ENCODE results near the gene UQCC2. TPM values are rescaled to one million over a fixed set of nuclear protein-coding genes. Genes with fewer than 3 reads are reported as not detected.

Gene UQCC2
- total and polyA plus RNA-seq, 4 donors = 14.7 to 48.2 (median 21.8) TPM

DNA sequence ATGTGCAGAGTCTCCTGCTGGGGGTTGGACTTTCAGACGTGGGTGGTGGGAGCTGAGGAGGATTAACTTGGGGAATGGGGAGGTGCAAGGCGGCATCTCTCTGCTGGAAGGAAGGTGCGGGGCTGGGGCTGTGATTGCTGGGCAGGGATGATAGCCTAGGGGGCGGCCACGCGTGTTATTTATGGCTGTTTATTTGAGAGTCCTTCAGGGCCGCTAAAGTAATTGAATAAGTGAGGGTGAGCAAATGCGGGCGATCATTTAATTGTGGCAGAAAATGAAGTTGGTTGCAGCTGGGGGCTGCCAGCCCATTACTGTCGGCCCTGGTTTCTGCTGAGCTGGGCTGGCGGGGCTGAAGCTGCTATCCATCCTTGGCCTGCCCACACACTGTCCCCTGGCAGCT is 42.7 kb upstream of the UQCC2 start:
- Histone ChIP-seq H3K27ac (ENCODE audit: low read depth in 1 of 2, low read length in 2 of 2) (no peak overlapping the region), H3K27me3 (ENCODE audit: control insufficient read depth in 1 of 2, insufficient read depth in 2 of 2, low read length in 1 of 2) (no peaks in the 10 kb centered on the region), H3K36me3 (ENCODE audit: control insufficient read depth in 1 of 2, insufficient read depth in 2 of 2, low read length in 1 of 2) (no peaks in the 10 kb centered on the region), H3K4me1 (ENCODE audit: control insufficient read depth in 1 of 2, insufficient read depth in 2 of 2, low read length in 2 of 2) (no peaks in the 10 kb centered on the region), H3K9me3 (ENCODE audit: control insufficient read depth, low read length) (no peaks in the 10 kb centered on the region), H3K4me3 (ENCODE audit: low read length in 2 of 2) (no peak overlapping the region)
- DNase-seq (no peak), ATAC-seq (ENCODE audit: low FRiP score) (no peak)
- 81% methylated on average over 11 of the region's 11 CpGs for WGBS, 2 donors
- intact Hi-C loops (cut with DNase I) = no loop called here

DNA sequence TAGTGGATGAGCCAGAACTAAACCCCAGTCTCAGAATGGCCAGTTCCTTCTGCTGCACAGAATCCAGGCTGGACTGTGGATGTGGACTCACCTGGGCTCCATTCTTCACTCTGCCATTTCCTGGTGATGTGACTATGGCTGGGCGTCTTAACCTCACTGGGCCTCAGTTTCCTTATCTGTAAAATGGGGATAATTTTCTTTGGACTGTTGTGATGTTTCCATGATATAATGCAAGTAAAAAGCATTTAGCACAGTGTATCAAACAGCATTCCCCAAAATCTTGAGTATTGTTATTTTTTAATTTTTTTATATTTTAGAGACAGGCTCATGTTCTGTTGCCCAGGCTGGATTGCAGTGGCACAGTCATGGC is 41.1 kb upstream of the UQCC2 start:
- no peak for ATAC-seq (ENCODE audit: low FRiP score)
- intact Hi-C loops (cut with DNase I) = no loop called here
- Histone ChIP-seq H3K36me3 (ENCODE audit: control insufficient read depth in 1 of 2, insufficient read depth in 2 of 2, low read length in 1 of 2) (no peaks in the 10 kb centered on the region), H3K27ac (ENCODE audit: low read depth in 1 of 2, low read length in 2 of 2) (no peak overlapping the region), H3K9me3 (ENCODE audit: control insufficient read depth, low read length) (no peaks in the 10 kb centered on the region), H3K27me3 (ENCODE audit: control insufficient read depth in 1 of 2, insufficient read depth in 2 of 2, low read length in 1 of 2) (no peaks in the 10 kb centered on the region), H3K4me3 (ENCODE audit: low read length in 2 of 2) (no peak overlapping the region), H3K4me1 (ENCODE audit: control insufficient read depth in 1 of 2, insufficient read depth in 2 of 2, low read length in 2 of 2) (no peaks in the 10 kb centered on the region)
- no peak for DNase-seq
- WGBS, 2 donors = 93 to 97% methylated on average over 1 of the region's 1 CpG

DNA sequence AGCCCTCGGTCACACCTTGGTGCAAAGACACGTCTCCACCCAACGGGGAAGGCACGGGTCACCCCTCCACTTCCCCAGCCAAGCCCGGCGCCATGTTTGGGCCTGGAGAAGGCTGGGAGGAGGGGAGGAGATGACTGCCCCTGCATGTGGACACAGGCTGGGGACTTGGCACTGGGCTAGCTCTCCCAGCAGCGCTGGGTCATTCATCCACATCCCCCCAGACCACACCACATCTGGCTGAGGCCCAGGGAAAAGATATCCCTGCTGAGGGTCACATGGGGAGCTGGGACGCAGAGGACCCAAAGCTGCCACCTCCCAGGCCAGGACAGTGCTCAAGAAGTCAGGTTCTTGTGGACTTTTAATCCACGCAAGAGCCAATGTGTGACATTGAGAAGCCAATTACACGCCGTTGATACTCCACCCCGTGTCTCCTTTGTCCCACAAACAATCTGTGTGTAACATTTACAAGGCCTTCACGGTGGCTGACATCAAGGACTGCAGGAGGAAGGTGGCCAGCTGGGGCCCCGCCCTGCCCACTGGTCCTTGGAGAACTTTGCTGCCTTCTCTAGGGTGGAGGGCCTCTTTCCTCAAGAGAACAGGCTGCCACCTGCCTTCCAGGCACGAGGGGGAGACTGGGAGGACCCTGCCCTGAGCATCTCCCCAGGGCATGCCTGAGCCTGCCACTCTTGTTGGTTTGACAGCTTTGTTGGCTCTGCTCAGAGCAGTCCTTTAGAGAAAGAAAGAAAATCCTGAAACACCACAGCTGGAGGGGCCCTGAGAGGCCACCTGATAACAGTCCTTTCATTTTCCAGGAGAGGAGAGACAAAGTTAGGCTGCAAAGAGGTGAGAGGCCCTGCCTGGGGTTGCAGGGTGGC is 40.5 kb upstream of the UQCC2 start:
- Histone ChIP-seq H3K27me3 (ENCODE audit: control insufficient read depth in 1 of 2, insufficient read depth in 2 of 2, low read length in 1 of 2) (no peaks in the 10 kb centered on the region), H3K9me3 (ENCODE audit: control insufficient read depth, low read length) (no peaks in the 10 kb centered on the region), H3K4me3 (ENCODE audit: low read length in 2 of 2) (no peak overlapping the region), H3K36me3 (ENCODE audit: control insufficient read depth in 1 of 2, insufficient read depth in 2 of 2, low read length in 1 of 2) (no peaks in the 10 kb centered on the region), H3K4me1 (ENCODE audit: control insufficient read depth in 1 of 2, insufficient read depth in 2 of 2, low read length in 2 of 2) (no peaks in the 10 kb centered on the region), H3K27ac (ENCODE audit: low read depth in 1 of 2, low read length in 2 of 2) (no peak overlapping the region)
- intact Hi-C loops (cut with DNase I) = no loop called here
- WGBS, 2 donors = 81 to 86% methylated on average over 15 of the region's 15 CpGs
- no peak for ATAC-seq (ENCODE audit: low FRiP score)
- no peak for DNase-seq

DNA sequence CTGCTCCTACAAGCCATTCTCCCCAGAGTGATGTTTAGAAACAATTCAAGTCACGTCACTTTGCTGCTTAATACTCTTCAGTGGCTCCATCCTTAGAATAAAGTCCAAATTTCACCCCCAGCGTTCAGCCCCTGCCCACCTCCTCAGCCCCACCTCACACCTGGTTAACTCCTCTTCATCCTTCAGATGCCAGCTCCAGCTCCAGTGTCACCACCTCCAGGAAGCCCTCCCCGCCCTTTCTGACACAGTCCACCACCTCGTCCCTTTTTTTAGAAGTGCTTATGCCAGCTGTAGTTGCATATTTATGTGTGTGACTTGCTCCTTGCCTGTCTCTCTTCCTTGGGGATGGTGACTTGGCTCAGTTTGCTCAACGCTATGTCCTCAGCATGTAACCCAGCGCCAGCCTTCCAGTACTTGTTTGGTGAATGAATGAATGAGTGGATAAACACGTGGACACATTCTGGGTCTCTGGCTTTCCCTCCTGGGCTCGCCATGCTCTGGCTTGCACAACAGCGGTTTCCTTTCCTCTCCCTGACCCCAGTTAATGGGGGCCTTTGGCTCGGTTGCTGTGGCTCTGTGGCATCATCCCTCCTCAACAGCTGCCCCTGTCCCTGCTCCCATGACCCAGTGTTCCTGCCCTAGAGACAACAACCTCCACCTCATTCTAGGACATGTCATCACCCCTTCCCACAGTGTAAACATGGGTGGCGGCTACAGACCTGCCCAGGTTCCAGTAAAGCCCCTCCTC is 38.9 kb upstream of the UQCC2 start:
- H3K4me1 ChIP-seq (ENCODE audit: control insufficient read depth in 1 of 2, insufficient read depth in 2 of 2, low read length in 2 of 2) = no peaks in the 10 kb centered on the region
- no peak for DNase-seq
- no peak overlapping the region for H3K27ac ChIP-seq (ENCODE audit: low read depth in 1 of 2, low read length in 2 of 2)
- intact Hi-C loops (cut with DNase I) = no loop called here
- no peaks in the 10 kb centered on the region for H3K9me3 ChIP-seq (ENCODE audit: control insufficient read depth, low read length)
- no peak for ATAC-seq (ENCODE audit: low FRiP score)
- H3K36me3 ChIP-seq (ENCODE audit: control insufficient read depth in 1 of 2, insufficient read depth in 2 of 2, low read length in 1 of 2) = no peaks in the 10 kb centered on the region
- WGBS, 2 donors = 59 to 75% methylated on average over 11 of the region's 11 CpGs
- H3K27me3 ChIP-seq (ENCODE audit: control insufficient read depth in 1 of 2, insufficient read depth in 2 of 2, low read length in 1 of 2) = no peaks in the 10 kb centered on the region
- H3K4me3 ChIP-seq (ENCODE audit: low read length in 2 of 2) = no peak overlapping the region

DNA sequence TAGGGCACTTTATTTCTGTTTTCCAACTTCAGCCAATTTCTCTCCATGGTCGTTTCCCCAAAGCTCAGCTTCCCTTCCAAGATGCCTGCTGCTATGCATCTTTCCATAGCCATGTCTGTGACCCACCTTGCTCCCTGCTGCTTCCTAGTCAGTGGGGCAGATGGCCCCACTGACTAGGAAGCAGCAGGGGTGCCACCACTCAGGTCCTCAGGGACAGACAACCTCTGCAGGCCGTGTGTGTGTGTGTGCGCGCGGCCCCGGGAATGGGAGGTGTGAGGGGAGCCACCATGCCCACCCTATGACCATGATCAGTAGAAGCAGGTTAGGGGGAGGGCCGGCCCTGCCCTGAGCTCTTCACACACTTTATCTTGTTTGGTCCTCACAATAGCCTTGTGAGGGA is 37.9 kb upstream of the UQCC2 start:
- intact Hi-C loops (cut with DNase I) = no loop called here
- Histone ChIP-seq H3K4me1 (ENCODE audit: control insufficient read depth in 1 of 2, insufficient read depth in 2 of 2, low read length in 2 of 2) (no peaks in the 10 kb centered on the region), H3K27ac (ENCODE audit: low read depth in 1 of 2, low read length in 2 of 2) (no peak overlapping the region), H3K4me3 (ENCODE audit: low read length in 2 of 2) (no peak overlapping the region), H3K36me3 (ENCODE audit: control insufficient read depth in 1 of 2, insufficient read depth in 2 of 2, low read length in 1 of 2) (no peaks in the 10 kb centered on the region), H3K27me3 (ENCODE audit: control insufficient read depth in 1 of 2, insufficient read depth in 2 of 2, low read length in 1 of 2) (no peaks in the 10 kb centered on the region), H3K9me3 (ENCODE audit: control insufficient read depth, low read length) (no peaks in the 10 kb centered on the region)
- 86 to 91% methylated on average over 7 of the region's 7 CpGs for WGBS, 2 donors
- ATAC-seq (ENCODE audit: low FRiP score) = no peak
- no peak for DNase-seq

DNA sequence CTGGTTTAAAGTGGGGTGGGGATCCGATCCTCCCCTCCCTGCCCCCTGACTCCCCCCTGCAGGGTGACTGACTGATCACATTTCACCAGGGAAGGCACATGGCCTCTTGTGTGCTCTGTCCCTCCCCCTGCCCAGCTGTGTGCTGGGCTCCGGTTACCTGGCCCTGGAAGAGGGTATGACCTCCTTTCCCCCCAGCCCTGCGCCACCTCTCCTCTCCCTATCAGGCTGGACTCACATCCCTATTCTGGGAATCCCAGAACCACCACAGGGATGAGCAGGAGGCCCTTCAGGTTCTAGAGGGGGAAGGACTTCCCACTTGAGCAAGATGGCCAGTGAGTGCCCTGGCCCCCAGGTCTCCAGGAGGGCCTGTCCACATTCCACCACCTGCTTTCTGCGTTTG is 37.3 kb upstream of the UQCC2 start:
- ATAC-seq (ENCODE audit: low FRiP score) (no peak), DNase-seq (no peak)
- intact Hi-C loops (cut with DNase I) = no loop called here
- Histone ChIP-seq H3K9me3 (ENCODE audit: control insufficient read depth, low read length) (no peaks in the 10 kb centered on the region), H3K4me3 (ENCODE audit: low read length in 2 of 2) (no peak overlapping the region), H3K4me1 (ENCODE audit: control insufficient read depth in 1 of 2, insufficient read depth in 2 of 2, low read length in 2 of 2) (no peaks in the 10 kb centered on the region), H3K27me3 (ENCODE audit: control insufficient read depth in 1 of 2, insufficient read depth in 2 of 2, low read length in 1 of 2) (no peaks in the 10 kb centered on the region), H3K27ac (ENCODE audit: low read depth in 1 of 2, low read length in 2 of 2) (no peak overlapping the region), H3K36me3 (ENCODE audit: control insufficient read depth in 1 of 2, insufficient read depth in 2 of 2, low read length in 1 of 2) (no peaks in the 10 kb centered on the region)
- WGBS, 2 donors = 80 to 82% methylated on average over 4 of the region's 4 CpGs

DNA sequence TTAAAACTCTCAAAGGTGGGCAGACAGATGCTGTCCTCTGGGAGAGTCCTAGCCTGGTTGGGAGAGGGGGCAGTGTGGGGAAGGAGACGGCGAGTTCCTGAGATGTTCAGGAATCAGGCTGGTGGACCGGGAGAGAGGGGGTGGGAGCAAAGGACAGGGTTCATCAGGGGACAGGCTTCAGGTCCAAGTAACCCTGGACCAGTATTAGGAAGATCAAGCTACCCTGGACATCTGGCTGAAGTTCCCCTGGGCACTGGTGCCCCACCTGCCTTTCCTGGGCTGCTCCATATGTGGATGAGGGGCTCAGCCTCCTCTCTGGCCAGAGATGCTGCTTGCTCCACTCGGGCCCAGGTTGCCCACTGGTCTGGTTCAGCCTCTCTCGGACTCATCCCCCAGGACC is 36.3 kb upstream of the UQCC2 start:
- H3K4me3 ChIP-seq (ENCODE audit: low read length in 2 of 2) = no peak overlapping the region
- WGBS, 2 donors = 85 to 92% methylated on average over 5 of the region's 5 CpGs
- no peaks in the 10 kb centered on the region for H3K36me3 ChIP-seq (ENCODE audit: control insufficient read depth in 1 of 2, insufficient read depth in 2 of 2, low read length in 1 of 2)
- no peaks in the 10 kb centered on the region for H3K4me1 ChIP-seq (ENCODE audit: control insufficient read depth in 1 of 2, insufficient read depth in 2 of 2, low read length in 2 of 2)
- no peak overlapping the region for H3K27ac ChIP-seq (ENCODE audit: low read depth in 1 of 2, low read length in 2 of 2)
- intact Hi-C loops (cut with DNase I) = no loop called here
- H3K27me3 ChIP-seq (ENCODE audit: control insufficient read depth in 1 of 2, insufficient read depth in 2 of 2, low read length in 1 of 2) = no peaks in the 10 kb centered on the region
- ATAC-seq (ENCODE audit: low FRiP score) (no peak), DNase-seq (no peak)
- H3K9me3 ChIP-seq (ENCODE audit: control insufficient read depth, low read length) = no peaks in the 10 kb centered on the region

DNA sequence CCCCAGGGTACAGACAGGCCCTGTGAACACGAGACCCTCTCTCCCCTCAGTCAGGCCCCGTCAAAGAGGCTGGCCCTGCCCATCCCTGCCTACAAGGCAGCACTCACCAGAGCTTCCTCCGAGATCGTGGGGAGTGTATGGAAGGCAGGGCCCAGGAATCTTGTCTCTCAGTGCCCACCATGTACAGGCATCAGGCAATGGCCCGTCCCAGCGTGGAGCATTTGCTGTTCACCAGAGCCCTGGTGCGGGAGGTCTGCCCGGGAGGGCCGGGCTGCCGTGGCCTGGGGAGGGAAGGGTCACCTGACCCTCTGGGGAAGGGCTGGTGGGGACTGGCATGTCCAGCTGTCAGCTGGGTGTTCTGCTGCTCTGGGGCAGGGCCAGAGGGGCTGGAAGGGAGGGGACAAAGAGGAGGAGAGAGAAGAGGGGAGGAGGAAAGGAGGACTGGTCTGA is 35.2 kb upstream of the UQCC2 start, which contains the start of gene IP6K3:
Gene IP6K3 (minus strand): TSS at position 255 of the 450 bp plus-strand sequence. CDS start 11,429 bp downstream, outside the sequence.
- DNase-seq = no peak
- intact Hi-C loops (cut with DNase I) = no loop called here
- H3K4me1 ChIP-seq (ENCODE audit: control insufficient read depth in 1 of 2, insufficient read depth in 2 of 2, low read length in 2 of 2) = no peaks in the 10 kb centered on the region
- H3K27ac ChIP-seq (ENCODE audit: low read depth in 1 of 2, low read length in 2 of 2) = no peak within 1 kb of the TSS
- H3K27me3 ChIP-seq (ENCODE audit: control insufficient read depth in 1 of 2, insufficient read depth in 2 of 2, low read length in 1 of 2) = no peaks in the 10 kb centered on the region
- 50 to 51% methylated on average over 10 of the region's 10 CpGs for WGBS, 2 donors
- ATAC-seq (ENCODE audit: low FRiP score) = no peak
- H3K36me3 ChIP-seq (ENCODE audit: control insufficient read depth in 1 of 2, insufficient read depth in 2 of 2, low read length in 1 of 2) = no peaks in the 10 kb centered on the region
- H3K4me3 ChIP-seq (ENCODE audit: low read length in 2 of 2) = no peak within 1 kb of the TSS
- H3K9me3 ChIP-seq (ENCODE audit: control insufficient read depth, low read length) = no peaks in the 10 kb centered on the region

Data from aorta (tissue), 5 donors.